SK-N-MC (cell line): ENCODE data around the gene STIMATE.

Source experiments
- DNase-seq: peaks from one replicate; pipeline ENCODE4 v3.0.0-alpha.2; 2011; ENCODE audit warnings: low read depth, low spot score
- H3K27ac ChIP-seq: fragments of 200-600 bp; sonication (generic); 2 replicates; pipeline ENCODE4 v1.5.1; 2016; ENCODE audit warnings: mixed run types
- H3K36me3 ChIP-seq: fragments of 200-600 bp; sonication (generic); 2 replicates; pipeline ENCODE4 v1.6.1; 2017; ENCODE audit warnings: antibody characterized with exemption, low read length, mixed read lengths; ENCODE audit not compliant: insufficient read depth
- H3K4me3 ChIP-seq: fragments of 200-600 bp; sonication (generic); 2 replicates; pipeline ENCODE4 v1.5.1; 2016
- H3K9ac ChIP-seq: fragments of 200-600 bp; sonication (generic); 2 replicates; pipeline ENCODE4 v1.8.0; 2017; ENCODE audit warnings: mixed run types, mixed read lengths; ENCODE audit not compliant: insufficient read length
- H3K9me3 ChIP-seq: fragments of 200-600 bp; sonication (generic); 2 replicates; pipeline ENCODE4 v1.6.1; 2017; ENCODE audit warnings: low read depth, mild to moderate bottlenecking, antibody characterized with exemption, low read length, moderate library complexity, mixed read lengths
- EZH2 ChIP-seq: fragments of 200-600 bp; sonication (generic); IDR thresholded peaks from one replicate; pipeline ENCODE4 v1.6.1; 2017; ENCODE audit warnings: antibody characterized with exemption
- FOXP2 ChIP-seq: optimal IDR thresholded peaks from 2 replicates; pipeline ENCODE3; 2011; ENCODE audit warnings: mild to moderate bottlenecking, moderate library complexity; ENCODE audit not compliant: insufficient read depth; ENCODE audit errors: extremely low read length, control extremely low read depth
- POLR2AphosphoS5 ChIP-seq: IDR thresholded peaks from 2 replicates; pipeline ENCODE4 v1.6.1; 2012; ENCODE audit warnings: mild to moderate bottlenecking, low read depth, low read length, borderline replicate concordance

STIMATE gene

DNA sequence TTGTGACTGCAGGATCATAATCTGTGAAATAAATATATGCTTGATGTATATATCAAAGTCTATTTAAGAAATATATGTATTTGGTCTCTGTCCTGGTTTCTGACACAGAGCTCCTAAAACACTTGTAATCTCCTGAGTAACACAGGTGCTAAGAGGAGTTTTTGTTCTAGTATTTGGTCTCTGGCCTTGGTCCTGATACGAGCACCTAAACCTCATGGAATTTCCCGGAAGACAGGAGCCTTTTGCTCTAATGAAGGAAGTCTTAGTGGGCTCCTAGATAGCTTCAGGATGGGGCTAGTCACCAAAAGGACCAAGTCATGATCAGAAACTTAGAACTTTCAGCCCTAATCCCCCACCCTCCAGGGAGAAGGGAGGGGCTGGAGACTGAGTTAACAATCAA, 43.3 kb downstream of the STIMATE start:
- TF ChIP-seq EZH2 (no peak), POLR2AphosphoS5 (no peak), FOXP2 (no peak)
- H3K9ac ChIP-seq: no peak overlapping the region
- DNase-seq: no peak
- no peaks in the 10 kb centered on the region for H3K9me3 ChIP-seq
- H3K27ac ChIP-seq: no peak overlapping the region
- H3K4me3 ChIP-seq: no peak overlapping the region
- no peaks in the 10 kb centered on the region for H3K36me3 ChIP-seq

DNA sequence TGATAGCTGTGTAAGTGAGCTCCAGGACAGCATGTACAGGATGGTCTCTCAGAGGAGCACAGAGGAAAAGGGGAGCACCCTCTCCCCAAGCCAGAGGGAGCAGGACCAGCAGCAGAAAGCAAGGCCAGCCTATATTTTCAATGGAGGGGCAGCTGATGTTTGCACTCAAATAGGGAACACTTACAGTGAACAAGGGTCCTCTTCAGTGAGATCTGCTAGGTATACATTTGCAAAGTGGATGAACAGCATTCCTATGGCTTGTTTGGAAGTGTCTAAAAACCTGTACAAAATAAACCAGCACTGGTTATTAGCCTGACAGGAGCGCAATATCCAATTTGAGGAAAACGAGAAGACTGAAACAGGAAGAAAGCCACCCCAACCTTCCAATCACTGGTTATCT, 44.9 kb downstream of the STIMATE start:
- no peak overlapping the region for H3K9ac ChIP-seq
- H3K9me3 ChIP-seq: no peaks in the 10 kb centered on the region
- no peak overlapping the region for H3K4me3 ChIP-seq
- TF ChIP-seq POLR2AphosphoS5: no peak
- no peak for TF ChIP-seq FOXP2
- H3K36me3 ChIP-seq: no peaks in the 10 kb centered on the region
- H3K27ac ChIP-seq: no peak overlapping the region
- DNase-seq: no peak

DNA sequence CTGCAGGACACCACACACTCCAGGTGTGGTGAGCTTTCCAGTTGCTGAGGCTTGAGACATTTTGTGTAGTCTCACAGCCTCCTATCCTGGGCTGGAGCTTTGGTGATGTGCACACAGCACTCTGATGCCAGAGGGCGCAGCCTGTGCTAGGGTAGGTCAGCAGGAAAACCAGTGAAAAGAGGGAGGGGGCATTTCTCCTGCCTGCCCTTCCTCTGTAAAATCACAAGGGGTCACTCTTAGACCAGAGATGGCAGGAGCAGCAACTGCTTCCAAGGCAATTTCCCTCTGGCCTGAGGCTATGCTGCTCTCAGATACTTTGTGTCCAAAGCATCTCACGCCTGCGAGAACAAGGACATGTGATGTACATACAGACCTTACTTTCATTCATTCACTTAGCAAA, 46.0 kb downstream of the STIMATE start:
- Histone ChIP-seq H3K36me3 (no peaks in the 10 kb centered on the region), H3K4me3 (no peak overlapping the region), H3K9me3 (no peaks in the 10 kb centered on the region), H3K9ac (no peak overlapping the region), H3K27ac (no peak overlapping the region)
- no peak for TF ChIP-seq POLR2AphosphoS5
- TF ChIP-seq EZH2: no peak
- TF ChIP-seq FOXP2: no peak
- no peak for DNase-seq

DNA sequence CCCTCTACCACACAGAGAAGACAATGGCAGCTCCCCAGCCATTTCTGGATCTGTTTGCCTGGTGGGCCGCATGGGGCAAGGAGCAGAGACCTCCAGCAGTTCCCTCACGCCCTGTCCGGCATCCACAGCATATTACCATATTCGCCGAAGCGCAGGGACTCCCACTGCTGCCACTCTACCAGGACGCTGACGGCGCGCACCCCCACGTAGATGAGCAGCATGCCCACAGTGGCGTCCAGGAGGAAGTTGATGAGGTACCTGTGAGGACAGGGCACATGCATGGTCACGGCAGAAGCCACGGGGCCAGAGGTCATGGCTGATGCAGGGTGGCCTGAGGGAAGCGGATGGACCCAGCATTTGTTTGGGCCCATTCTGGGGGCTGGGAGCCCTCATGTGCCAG, 47.7 kb downstream of the STIMATE start:
- Histone ChIP-seq H3K9me3 (no peaks in the 10 kb centered on the region), H3K27ac (no peak overlapping the region), H3K9ac (no peak overlapping the region), H3K4me3 (no peak overlapping the region), H3K36me3 (no peaks in the 10 kb centered on the region)
- TF ChIP-seq EZH2 (no peak), FOXP2 (no peak), POLR2AphosphoS5 (no peak)
- DNase-seq: no peak

DNA sequence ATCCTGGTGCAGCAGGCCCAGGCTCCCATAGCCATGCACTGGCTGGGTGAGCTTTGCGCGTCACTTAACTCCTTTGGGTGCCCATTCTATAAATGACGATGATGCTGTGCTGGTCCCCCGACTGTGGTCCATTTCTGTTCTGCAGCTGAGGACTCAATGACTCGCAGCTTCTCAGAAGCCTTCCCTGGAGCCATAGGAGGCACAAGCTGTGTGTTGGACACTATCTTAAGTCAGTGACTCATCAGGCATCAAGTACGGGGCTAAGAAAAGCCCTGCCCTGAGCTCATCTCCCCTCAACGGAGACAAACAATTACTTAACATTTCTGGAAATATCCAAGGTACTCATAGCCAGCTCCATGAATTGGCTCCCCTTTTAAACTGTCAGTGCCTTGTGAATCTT, 48.7 kb downstream of the STIMATE start:
- Histone ChIP-seq H3K27ac (no peak overlapping the region), H3K4me3 (no peak overlapping the region), H3K9me3 (no peaks in the 10 kb centered on the region), H3K9ac (no peak overlapping the region), H3K36me3 (no peaks in the 10 kb centered on the region)
- TF ChIP-seq FOXP2: no peak
- no peak for TF ChIP-seq POLR2AphosphoS5
- no peak for TF ChIP-seq EZH2
- no peak for DNase-seq

DNA sequence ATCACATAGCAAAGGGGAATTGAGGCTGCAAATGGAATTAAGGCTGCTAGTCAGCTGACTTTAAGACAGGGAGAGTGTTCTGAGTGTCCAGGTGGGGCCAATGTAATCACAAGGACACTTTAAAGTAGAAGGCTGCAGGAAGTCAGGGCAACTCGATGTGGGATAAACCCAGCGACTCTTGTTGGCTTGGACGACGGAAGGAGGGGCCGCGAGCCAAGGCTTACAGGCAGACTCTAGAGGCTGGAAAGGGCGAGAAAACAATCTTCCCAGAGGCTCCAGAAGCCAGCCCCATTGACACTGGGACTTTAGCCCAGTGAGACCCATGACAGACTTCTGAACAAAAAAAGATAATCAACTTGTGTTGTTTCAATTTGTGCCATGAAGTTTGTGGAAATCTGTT, 49.6 kb downstream of the STIMATE start:
- no peak for DNase-seq
- Histone ChIP-seq H3K9ac (no peak overlapping the region), H3K36me3 (no peaks in the 10 kb centered on the region), H3K9me3 (no peaks in the 10 kb centered on the region), H3K27ac (no peak overlapping the region), H3K4me3 (no peak overlapping the region)
- no peak for TF ChIP-seq FOXP2
- no peak for TF ChIP-seq EZH2
- TF ChIP-seq POLR2AphosphoS5: no peak

DNA sequence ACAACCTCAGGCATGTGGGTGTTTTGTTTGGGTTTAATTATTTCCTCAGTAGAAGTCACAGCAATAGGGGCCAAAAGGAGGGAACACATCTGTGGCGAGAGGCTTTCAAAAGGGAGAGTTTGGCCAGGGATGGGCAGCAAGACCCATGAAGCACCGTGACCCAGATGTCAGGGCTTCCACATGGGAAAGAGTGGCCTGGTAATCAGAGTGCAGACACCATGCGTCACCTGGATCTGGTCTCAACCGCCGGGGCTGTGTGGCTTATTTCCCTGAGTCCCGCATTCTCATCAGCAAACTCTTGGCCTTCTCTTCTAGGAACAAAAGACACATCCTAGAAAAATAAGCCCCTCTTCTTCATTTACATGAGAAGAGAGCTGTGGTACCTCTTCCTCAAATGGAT, 50.1 kb downstream of the STIMATE start:
- no peaks in the 10 kb centered on the region for H3K36me3 ChIP-seq
- H3K4me3 ChIP-seq: no peak overlapping the region
- DNase-seq: no peak
- no peak overlapping the region for H3K9ac ChIP-seq
- H3K9me3 ChIP-seq: no peaks in the 10 kb centered on the region
- H3K27ac ChIP-seq: no peak overlapping the region
- TF ChIP-seq EZH2 (no peak), FOXP2 (no peak)

DNA sequence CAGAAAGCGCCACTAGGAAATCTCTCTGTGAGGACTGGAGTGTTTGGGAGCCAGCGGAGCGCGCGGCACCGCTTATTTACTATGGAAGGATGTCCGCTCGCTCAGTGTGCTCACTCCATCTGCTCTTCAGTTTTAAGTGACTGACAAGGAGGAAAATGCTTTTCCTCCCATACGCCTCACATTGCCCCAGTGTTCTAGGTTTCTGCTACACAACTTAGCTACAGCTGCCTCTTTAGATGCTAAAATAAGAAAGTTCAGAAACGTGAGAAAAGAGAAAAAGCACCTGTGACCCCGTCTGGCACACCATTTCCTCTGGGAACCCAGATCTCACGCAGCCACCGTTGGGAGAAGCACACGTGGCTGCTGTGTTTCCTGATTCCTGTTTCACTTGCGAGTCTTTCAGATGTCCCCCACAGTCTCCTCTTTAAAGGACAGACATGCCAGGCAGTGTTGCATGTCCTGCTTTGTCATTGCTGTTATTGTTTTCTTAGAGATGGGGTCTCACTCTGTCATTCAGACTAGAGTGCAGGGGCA, 50.8 kb downstream of the STIMATE start:
- Histone ChIP-seq H3K4me3 (no peak overlapping the region), H3K9me3 (no peaks in the 10 kb centered on the region), H3K27ac (no peak overlapping the region), H3K9ac (no peak overlapping the region), H3K36me3 (no peaks in the 10 kb centered on the region)
- DNase-seq: no peak
- no peak for TF ChIP-seq FOXP2
- TF ChIP-seq EZH2: no peak
- no peak for TF ChIP-seq POLR2AphosphoS5

DNA sequence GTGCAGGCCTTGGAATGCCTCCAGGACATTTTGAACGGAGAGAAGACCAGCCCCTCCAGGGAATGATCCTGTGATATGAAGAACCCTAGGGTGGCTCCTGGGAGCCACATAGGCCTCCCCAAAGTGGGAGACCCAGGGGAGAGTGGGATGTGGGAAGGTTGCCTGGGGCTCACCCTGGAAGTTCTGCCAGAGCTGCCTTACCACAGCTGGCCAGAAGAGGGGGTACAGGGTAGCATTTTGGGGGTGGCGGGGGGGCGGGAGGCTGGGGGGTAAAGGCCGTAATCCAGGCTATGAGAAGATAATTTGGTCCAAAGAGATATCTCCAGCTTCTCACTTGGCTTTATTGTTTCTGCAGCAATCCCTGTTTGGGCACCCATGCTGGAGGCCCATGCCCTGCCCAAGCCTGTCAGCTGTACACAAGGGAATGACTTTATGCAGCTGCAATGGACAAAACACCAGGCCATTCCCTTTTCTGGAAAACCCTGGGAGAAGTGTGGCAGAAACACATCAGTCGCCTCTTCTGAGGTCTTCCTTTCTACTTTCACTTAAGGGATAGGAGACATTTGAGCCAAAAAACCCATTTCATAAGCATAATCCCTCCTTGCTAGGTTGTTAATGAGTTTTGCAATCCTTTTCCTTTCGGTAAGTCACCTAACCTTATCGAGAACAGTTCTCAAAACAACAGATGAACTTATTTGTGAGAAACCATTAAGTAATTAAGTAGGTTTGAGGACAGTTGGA, 51.5 kb downstream of the STIMATE start:
- Histone ChIP-seq H3K27ac (no peak overlapping the region), H3K4me3 (no peak overlapping the region), H3K36me3 (no peaks in the 10 kb centered on the region), H3K9me3 (no peaks in the 10 kb centered on the region), H3K9ac (no peak overlapping the region)
- DNase-seq: no peak
- TF ChIP-seq POLR2AphosphoS5: no peak
- TF ChIP-seq EZH2: no peak
- no peak for TF ChIP-seq FOXP2
